GM19467 (cell line): Measurements from ENCODE around the gene DOCK4.

Experiments used
- ATAC-seq: cut with Tn5 transposase; IDR thresholded peaks from one replicate; pipeline ENCODE4 v1.9.1; 2021; ENCODE audit warnings: mild to moderate bottlenecking, moderate library complexity; ENCODE audit not compliant: unreplicated experiment

The DOCK4 gene

DNA sequence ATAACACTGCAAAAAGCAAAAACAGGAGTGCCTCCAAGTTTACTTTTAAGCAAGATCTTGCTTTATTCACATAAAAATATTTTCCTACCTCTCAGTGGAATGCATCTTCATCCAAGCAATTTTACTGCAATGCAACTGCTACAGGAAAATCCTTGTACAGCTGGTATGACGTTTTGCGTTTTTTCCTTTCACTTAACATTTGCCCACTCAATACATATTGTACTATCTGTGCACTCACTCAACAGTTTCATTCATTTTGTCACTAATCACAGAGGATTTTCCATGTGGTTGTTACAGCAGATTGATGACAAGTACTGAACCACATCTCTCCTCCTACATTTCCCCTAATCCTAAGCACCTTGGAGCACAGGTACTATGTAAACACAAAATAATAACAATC lies 421.9 kb downstream of the DOCK4 start:
- no peak for ATAC-seq

DNA sequence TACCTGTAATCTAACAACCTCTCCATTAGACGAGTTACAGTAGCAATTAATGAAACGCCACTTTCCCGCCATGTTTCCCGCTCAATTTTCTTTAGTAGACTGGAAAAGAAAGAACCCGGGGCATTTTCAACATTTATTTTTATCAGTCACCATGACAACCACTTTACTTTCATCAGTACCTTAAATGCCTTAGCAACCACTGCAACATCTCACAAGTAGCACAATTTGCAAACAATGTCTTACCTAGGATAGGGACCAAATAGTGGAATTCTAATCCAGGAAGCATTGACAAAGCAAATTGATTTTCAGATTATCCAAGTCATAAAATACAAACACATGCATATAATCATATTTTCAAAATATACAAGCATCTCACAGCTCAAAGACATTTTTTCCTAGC lies 422.3 kb downstream of the DOCK4 start:
- no peak for ATAC-seq

DNA sequence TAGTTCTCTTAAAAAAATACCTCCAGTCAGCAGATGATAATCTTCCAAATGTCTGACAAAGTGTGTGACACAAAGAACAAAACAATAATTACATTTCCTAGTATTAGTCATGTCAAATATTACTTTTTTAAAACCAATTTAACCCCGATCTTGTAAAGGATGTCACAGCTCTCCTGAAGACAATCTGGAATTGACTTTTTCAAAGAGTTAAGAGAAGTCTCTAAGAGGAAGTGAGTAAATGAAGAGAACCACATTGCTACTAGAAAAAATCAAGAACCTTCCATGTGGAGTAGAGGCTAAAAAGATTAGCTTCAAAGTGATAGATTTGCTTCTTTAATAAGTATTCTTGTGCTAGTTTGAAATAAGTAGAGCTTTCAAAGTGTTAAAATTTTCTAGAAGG lies 425.7 kb downstream of the DOCK4 start:
- no peak for ATAC-seq

DNA sequence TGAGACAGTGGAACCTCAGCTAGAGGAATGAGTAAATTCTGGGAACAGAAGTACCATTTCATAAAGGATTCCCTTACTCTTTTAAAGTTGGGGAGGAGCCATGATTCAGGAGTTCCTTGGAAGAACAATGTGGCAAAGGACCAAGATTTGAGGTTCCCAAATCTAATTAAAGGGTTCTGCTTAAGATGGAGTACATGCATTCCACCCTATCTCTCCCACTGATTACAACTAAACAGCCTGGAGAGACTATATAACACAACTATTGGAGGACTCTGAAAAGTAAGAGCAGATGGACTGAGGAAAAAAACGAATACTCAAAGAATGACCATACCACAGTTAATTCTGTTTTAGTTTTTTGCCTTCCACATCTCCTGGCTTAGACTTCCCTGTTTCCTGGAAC lies 431.0 kb downstream of the DOCK4 start:
- no peak for ATAC-seq

DNA sequence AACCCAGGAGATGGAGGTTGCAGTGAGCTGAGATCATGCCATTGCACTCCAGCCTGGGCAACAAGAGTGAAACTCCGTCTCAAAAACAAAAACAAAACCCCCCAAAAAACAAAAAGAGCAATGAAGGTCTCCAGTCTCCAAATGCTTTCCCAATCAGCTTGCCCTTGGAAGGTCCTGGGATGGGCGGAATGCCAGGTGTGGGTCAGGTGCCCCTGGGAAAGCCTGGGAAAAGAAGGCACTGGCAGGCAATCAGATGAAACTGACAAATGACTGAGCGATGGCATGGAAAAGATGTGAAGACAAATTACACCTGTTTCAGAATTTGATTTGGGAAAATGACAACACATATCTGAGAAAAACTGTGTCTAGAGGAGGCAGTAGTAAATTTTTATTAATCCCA lies 433.5 kb downstream of the DOCK4 start:
- no peak for ATAC-seq

DNA sequence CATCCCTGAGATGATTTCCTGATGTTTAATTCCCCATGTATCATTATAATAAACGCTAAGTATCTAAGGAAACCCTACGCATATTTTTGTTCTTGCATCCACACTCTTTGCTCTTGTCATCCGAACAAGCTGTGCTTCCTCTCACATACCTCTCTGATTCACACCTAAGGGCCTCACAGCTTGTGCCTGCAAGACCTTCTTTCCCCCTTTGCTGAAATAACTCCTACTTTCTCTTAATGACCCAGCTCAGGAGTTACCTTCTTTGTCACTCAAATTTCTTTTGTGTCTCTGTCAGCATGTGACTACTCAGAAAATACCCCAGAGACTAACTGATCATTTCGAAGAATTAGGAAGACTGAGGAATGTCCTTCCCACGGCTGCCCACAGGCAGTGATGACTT lies 434.6 kb downstream of the DOCK4 start:
- no peak for ATAC-seq

DNA sequence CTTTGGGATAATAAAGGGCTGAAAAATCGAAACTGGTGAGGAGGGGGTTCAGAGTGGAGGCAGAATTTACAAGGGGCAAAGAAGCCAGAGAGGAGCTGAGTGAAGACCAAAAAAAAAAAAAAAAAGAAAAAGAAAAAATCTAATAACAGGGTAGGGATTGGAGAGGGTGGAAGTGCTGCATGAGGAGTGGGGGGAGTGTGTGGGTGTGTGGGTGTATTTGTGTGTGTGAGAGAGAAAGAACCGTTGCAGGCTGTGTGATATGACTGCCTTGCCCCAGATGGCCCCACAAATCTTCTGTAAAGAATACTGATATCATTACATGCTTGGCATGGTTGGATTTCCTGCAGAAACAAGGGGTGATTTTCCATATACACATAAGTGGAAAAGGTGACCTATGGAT lies 436.1 kb downstream of the DOCK4 start:
- ATAC-seq: no peak

DNA sequence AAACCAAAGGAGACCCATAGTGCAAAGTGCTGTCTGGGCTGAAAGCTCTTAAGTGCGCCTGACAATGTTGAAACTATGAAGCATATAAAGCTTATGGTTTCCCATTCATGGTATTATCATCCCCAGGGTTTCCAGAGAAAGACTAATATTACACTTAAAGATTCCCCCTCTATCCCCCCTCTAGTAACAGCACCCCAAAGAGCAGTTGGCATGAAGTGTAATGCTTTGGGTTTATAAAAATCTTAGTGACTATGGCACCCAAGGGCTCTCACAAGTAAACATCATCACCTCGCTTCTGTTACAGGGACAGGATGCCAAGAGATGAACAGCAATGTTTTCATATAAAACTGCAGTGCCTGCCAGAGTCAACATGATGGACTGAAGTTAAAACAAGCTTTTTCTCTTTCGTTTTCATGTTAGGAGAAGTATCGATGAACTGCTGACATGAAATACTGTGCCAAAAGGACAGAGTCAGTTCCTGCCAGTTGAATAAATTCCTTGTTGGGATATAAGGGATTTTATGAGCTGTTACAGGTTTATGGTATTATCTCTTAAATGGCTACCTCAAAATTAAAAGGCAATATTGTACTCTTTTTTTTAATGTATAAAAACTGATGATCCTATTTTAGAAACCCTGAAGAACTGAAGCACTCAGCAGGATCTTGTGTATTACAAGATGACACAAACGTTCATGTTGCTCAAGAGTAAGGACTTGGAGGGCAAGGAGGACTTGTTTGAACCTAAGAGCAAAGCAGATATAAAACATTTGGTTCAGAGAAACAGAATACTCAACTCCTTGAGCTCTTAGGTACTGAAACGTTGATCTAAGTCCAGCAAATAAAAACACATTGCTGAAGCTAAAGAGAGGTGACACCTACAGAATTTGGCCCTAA lies 440.2 kb downstream of the DOCK4 start:
- no peak for ATAC-seq

DNA sequence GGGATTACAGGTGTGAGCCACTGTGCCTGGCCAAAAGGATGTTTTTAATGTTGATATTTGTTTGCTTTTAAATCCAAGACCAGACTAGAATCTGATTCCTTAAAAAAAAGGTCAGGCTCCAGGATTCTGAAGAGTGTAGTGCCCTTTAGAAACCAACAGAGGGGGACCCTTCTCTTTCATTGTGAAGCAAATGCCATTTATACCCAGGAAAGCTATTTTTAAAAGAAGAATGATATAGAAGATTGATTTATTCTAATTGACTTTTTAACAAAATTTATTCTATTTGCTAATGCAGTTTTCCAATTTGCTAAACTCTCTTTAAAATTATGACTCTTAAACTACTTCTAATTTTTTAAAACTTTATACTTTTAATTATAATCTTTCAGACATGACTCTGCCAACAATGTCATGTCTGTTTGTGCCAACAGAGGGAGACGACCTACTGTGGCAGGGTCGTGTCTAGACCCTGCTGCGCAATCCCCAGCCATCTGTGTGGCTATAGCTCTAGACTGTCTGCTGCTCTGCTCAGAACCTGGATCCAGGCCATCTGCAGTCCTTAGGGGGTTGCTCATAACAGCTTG lies 442.9 kb downstream of the DOCK4 start:
- no peak for ATAC-seq

DNA sequence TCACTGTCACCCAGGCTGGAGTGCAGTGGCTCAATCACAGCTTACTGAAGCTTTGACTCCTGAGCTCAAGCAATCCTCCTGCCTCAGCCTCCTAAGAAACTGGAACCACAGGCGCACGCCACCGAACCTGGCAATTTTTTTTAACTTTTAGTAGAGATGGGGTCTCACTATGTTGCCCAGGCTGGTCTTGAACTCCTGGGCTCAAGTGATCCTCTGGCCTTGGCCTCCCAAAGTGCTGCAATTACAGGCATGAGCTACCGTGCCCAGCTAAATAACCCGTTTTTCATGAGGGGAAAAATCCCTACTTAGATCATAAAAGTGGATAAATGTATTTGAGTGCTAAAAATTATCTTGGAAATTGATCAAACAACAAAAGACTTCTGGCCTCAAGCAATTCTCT lies 443.4 kb downstream of the DOCK4 start:
- ATAC-seq: no peak

DNA sequence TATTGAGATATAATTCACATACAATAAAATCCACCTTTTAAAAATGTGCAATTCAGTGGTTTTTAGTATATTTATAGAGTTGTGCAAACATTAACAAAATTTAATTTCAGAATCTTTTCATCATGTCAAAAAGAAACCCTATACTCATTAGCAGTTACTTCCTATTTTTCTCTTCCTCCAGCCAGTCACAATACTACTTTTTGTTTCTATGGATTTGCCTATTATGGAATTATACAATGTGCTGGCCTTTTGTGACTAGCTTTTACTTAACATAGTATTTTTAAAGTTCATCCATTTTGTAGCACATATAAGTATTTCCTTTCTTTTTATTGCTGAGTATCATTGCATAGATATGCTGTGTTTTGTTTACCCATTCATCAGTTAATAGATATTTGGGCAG lies 444.0 kb downstream of the DOCK4 start:
- no peak for ATAC-seq

DNA sequence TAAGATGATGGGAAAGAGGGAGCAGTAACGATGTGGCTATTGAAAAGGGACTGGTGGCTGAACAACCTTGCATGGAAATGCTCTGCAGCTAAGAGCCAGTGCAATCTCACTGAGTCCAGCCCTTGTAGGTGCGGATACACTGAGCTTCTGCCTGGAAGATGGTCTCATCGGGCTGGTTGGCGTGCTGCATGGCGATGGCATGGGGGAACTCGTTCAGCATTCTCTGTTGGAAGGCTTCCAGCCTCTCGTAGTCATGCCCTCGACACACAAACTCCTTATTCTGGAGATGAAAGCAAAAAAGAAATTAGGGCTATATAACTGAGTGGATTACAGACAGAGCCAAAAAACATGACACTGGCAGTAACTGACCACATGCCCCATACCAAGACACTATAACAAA lies 446.2 kb downstream of the DOCK4 start:
- ATAC-seq: no peak

DNA sequence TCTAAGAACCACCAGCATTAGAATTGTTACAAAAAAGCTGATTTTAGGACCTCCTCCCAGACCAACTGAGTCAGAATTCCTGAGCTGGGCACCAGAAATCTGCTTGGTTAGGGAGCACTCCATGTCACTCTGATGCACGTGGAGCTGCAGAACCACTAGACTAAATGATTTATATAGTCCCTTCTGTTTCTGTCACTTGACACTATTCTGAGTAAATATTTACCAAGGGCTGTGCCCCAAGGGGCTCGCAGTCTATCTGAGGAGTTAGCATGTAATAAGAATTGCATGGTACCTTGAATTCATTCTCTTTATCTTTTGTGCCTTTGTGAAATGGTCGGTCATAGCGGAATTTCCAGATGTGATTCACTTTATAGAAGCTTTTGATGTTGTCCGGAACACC lies 447.9 kb downstream of the DOCK4 start:
- ATAC-seq: no peak

DNA sequence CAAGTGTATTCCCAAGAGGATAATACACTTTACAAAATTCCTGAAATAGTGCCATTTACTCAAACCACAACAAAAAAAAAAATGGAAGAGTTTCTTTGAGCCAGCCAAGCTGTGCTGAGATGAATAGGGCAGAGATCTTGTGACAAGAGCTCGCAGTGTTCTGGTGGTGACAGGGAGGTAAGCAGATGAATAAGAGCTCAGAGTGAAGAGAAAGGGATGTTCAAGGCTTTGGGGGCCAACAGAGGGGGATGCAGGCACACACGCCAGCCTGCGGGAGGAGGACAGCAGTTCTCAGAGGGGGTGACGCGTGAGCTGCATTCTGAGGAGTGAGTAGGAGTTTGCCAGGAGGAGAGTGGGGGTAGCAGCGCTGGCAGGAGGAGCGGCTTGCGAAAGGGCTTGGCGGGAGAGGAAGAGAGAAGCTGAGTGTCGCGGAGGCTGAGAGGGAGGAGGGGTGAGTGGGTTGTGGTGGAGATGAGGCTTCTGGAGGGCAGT lies 449.5 kb downstream of the DOCK4 start:
- ATAC-seq: no peak

DNA sequence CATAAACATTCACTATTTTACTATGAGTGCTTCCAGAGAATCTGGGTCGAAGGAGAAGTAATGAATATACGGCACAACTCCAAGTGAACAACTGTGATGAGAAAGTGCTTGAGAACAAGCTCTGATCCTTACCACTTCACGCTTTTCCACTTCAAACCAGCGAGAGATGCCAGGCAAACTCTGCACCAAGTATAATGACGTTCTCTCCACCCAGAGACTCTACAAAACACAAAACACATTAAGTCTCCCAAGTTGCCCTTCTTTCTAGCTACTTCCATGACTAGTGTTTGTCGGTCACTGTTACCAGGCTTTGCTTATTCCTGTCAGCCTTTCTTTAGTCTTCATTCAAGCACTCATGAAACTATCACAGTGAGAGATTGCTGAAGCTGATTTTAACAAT lies 450.8 kb downstream of the DOCK4 start:
- no peak for ATAC-seq

DNA sequence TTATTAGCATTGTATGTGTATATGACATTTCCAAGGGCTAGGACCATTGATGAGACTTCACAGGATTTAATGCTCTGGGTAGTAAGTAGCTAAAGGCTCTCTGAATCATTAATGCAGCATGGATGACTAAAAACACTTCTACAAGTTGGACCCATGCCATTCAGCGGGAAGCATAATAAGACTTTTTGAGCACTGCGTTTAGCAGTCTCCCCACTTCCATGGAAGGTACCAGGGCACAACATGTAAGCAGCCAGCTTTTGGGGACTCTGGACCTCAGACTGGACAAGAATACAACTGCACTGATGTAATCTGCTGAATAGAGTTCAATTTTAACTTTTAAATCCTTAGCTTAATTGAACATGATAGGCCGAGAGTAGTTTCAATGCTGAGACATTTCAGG lies 452.2 kb downstream of the DOCK4 start:
- no peak for ATAC-seq

DNA sequence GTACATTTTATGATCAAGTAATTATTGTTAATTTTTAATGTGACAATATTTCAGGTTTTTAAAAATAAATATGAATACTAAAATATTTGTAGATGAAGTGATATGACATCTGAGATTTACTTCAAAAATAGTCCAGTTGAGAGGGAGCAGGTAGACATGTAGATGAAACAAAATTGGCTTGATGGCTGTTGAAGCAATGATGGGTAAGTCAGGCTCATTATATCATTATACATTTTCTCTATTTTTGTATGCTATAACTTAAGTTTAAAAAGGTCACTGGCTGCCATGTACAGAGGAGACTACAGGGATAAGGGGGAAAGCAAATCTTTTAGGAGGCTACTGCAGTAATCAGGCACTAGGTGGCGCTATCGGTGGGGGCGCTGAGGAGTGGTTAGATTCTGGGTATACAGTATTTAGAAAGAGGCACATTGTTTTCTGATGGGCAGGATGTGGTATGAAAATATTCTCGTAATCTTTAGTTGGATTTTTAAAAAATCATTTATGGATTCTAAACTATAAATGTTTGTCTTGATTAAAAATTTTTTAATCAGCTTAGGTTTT lies 454.1 kb downstream of the DOCK4 start:
- ATAC-seq: peak; percentile 93

DNA sequence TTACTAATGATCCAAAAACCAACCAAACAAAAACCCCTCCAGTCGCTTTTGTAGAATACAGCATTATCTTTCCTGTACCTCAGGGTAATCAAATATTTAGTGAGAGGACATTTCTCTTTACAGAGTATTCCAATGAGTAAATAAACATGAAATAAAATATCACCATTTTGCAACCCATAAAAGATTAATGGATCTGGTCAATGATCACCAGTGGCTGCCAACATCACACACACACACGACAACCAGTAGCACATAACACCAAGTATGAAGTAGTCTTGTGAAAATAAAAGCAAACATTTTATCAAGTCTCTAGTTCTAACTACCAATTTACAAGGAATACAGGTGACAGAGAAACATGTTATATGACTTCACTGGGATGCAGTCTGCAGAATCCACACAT lies 455.3 kb downstream of the DOCK4 start:
- no peak for ATAC-seq

DNA sequence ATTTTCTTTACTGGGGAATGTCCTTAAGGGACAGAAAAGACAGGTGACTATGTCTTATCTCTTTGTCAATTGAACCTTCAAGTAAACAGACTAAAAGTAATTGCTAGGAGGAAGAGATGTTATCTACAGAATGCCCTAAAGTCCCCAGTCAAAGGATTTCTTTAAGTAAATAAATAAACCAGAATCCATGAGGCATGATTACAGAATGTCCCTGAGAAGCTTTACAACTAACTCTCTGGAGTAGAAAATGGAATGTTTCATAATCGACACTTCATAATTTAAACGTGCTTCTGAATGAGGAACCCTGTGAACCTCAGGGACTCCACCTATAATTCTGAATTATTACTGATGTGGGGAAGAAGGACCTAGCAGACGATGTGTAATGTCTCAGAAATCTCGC lies 456.0 kb downstream of the DOCK4 start:
- ATAC-seq: no peak

DNA sequence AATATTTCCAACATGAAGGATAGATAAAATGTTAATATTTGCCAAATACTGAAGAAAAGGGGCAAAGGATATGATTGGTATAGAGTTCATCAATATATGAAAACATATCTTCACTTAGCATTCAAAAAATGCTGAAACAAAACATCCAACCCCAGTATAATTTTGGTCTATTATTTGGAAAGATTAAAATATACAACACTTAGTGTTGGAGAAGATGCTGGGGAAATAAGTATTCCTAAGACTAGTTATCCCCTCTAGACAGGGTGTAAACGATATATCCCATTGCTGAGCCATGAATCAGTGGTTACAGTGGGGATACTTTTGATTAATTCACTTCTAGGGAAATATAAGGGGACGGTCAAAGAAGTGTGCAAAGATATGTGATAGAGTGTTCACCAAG lies 456.6 kb downstream of the DOCK4 start:
- no peak for ATAC-seq

DNA sequence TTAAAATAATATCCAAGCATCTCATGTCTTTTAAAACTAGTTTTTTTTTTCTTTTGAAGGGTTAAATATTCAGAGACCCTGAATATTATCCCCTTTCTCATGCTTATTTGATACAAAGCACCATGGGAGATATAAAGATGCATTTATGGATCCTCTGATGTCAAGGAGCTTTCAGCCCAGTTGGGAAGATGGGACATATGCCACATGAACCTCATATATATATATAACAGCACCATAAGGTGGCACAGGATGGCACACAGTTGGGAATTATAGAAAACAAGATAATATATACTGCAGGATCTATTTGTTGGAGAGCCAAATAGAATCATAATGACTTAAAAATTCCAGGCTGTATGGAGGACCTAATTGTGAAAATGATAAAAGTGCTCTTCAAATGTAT lies 458.5 kb downstream of the DOCK4 start:
- no peak for ATAC-seq

DNA sequence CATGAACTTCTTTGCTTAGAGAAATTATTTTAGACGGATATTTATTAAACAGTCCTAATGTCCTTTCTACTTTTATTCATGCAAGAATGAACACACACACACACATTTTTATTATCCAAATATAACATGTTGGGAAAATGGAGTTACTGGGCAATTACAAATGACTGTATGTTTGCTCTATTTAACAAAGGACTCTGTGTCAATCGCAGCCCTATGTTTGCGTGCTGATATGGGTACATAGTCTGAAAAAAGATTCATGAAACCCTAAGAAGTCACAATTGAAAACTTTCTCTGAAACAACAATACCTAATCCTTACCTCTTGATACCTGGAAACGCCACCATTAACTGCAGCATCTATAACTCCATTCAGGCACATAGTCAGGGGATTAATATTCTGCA lies 459.2 kb downstream of the DOCK4 start:
- no peak for ATAC-seq
